ENCODE data around the gene MTURN.

The MTURN gene

DNA sequence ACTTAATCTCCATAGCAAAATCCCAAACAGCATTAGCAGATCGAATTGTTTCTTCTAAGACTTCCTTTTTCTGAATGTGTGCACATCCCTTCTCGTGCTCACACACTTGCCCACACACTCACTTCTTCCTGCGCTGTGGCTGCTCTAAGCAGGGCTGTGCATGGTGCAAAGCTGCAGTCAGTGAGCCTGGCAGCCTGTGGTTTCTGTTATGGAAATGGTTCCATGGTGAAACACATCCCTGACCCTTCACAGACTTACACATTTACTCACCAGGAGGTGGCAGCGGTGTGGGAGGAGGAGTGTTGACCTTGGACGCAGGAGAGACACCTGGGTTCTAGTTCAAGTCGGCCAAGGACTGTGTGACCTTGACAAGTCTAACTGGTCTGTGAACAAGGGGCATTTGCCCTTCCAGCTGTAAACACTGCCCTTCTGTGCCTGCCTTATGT, 24.9 kb downstream of the MTURN start:
- Histone ChIP-seq H3K27me3 (replicated peaks) (no peaks in the 10 kb centered on the region), H3K4me3 (ENCODE audit: low read depth, low read length) (no peak overlapping the region), H3K36me3 (replicated peaks) (no peaks in the 10 kb centered on the region), H3K27ac (no peak overlapping the region)
- TF ChIP-seq, protein P1, sequence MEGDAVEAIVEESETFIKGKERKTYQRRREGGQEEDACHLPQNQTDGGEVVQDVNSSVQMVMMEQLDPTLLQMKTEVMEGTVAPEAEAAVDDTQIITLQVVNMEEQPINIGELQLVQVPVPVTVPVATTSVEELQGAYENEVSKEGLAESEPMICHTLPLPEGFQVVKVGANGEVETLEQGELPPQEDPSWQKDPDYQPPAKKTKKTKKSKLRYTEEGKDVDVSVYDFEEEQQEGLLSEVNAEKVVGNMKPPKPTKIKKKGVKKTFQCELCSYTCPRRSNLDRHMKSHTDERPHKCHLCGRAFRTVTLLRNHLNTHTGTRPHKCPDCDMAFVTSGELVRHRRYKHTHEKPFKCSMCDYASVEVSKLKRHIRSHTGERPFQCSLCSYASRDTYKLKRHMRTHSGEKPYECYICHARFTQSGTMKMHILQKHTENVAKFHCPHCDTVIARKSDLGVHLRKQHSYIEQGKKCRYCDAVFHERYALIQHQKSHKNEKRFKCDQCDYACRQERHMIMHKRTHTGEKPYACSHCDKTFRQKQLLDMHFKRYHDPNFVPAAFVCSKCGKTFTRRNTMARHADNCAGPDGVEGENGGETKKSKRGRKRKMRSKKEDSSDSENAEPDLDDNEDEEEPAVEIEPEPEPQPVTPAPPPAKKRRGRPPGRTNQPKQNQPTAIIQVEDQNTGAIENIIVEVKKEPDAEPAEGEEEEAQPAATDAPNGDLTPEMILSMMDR (IDR thresholded peaks at IDR 0.05; ENCODE audit: low read depth, low read length, missing control alignments) = peak; percentile 50
- DNase-seq = peak; percentile 7
- in situ Hi-C loops (cut with HindIII; ENCODE audit: low pct_ligation_motif_present, low sequenced_read_pairs) = no loop called here

DNA sequence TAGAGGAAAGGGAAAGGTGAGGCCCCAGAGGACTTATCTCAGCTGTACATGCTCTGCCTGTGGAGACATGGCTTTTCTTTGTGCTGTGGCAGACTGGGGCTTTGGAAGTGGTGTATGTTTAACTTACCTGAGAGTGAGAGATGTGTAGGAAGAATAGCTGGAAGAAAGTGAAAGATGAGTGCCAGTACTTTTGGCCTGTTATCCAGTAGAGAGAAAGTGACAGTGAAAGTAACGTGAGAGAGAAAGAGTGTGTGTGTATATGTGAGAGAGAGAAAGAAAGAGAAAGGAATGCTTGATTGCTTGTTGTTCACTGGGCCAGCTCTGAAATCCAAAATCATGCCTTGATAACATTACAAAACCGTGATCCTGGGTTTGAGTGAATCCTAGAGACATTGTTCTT, 25.5 kb downstream of the MTURN start:
- no peak for DNase-seq
- in situ Hi-C loops (cut with HindIII; ENCODE audit: low pct_ligation_motif_present, low sequenced_read_pairs) = no loop called here
- no peak overlapping the region for H3K4me3 ChIP-seq (ENCODE audit: low read depth, low read length)
- no peak overlapping the region for H3K27ac ChIP-seq
- TF ChIP-seq, protein P1 (IDR thresholded peaks at IDR 0.05; ENCODE audit: low read depth, low read length, missing control alignments) = no peak
- no peaks in the 10 kb centered on the region for H3K36me3 ChIP-seq (replicated peaks)
- no peaks in the 10 kb centered on the region for H3K27me3 ChIP-seq (replicated peaks)

DNA sequence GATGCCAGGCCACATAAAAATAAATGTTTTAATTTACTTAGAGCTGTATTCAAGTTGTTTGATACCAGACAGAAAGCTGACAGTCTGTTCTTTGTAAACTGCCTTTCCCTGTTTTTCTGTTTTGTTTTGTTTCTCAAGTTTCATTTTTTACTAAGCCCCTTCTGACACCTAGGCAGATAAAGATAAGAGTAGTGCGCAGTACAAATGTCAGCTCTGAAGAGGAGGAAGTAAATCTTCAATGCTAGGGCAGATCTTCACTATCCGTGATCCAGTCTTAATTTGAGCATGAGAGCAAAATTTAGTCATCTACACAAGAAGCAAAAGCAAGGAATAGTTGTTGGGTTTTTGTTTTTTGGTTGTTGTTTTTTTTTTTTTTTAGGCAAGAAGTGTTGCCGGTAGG, 27.3 kb downstream of the MTURN start:
- TF ChIP-seq, protein P1 (IDR thresholded peaks at IDR 0.05; ENCODE audit: low read depth, low read length, missing control alignments) = no peak
- Histone ChIP-seq H3K27ac (no peak overlapping the region), H3K27me3 (replicated peaks) (no peaks in the 10 kb centered on the region), H3K36me3 (replicated peaks) (no peaks in the 10 kb centered on the region), H3K4me3 (ENCODE audit: low read depth, low read length) (no peak overlapping the region)
- DNase-seq = no peak
- in situ Hi-C loops (cut with HindIII; ENCODE audit: low pct_ligation_motif_present, low sequenced_read_pairs) = no loop called here

DNA sequence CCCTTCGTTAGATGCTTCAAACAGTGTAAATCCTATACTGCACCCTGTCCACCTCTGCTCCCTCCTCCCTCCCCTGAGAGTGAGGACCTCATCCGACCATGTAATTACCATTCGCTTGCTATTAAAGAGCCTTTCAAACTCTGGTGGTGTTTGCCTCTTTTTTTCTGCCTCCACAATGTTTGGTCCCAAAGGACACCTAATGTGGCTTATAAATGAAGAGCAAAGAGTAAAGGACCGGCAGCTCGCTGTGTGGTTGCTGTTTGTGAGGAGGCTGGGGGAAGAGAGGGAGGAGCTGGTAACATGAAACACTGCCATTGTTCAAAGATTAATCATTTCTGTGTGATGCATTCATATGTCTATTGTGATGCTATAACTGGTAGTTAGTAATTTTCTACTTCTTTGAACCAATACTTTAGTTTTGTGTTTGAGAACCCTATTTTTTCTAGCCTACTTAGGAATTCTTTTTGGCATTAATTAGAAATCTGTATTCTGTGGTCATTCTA, 27.9 kb downstream of the MTURN start:
- H3K36me3 ChIP-seq (replicated peaks) = no peaks in the 10 kb centered on the region
- H3K4me3 ChIP-seq (ENCODE audit: low read depth, low read length) = peak overlapping the region; percentile 15
- DNase-seq = peak; percentile 73
- TF ChIP-seq, protein P1 (IDR thresholded peaks at IDR 0.05; ENCODE audit: low read depth, low read length, missing control alignments) = no peak
- H3K27me3 ChIP-seq (replicated peaks) = no peaks in the 10 kb centered on the region
- H3K27ac ChIP-seq = peak overlapping the region; percentile 79
- in situ Hi-C loops (cut with HindIII; ENCODE audit: low pct_ligation_motif_present, low sequenced_read_pairs) = no loop called here

DNA sequence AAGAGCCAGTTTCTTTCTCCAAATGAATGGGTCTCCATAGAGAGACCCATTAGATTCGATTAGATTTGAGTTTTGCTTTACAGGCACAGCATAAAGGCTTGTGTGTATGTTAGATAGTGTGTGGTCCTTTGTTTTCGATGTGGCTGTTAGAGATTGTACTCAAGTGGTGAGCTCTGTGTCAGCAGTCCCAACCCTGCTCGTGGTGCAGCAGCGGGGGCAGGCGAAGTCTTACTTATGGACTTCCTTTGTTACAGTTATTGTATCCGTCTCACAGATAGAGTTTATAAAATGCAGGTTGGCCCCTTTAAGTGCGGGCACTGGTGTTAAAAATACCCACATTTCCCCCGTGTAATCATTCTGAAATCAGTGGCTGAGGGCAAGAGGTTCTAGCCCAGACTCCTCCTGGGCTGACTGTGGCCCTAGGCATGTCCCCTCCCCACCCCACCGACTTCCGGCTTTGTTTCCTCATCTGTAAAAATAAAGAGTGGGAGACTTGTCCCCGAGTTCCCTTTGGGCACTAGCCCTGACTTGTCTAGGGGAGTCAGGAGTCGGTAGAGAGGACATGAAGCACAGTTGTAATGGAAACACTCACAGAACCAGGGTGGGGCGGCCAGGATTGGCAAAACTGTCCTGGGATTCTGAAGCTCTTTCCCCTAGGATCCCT, 28.6 kb downstream of the MTURN start:
- in situ Hi-C loops (cut with HindIII; ENCODE audit: low pct_ligation_motif_present, low sequenced_read_pairs) = no loop called here
- Histone ChIP-seq H3K36me3 (replicated peaks) (no peaks in the 10 kb centered on the region), H3K27me3 (replicated peaks) (no peaks in the 10 kb centered on the region), H3K27ac (peak overlapping the region; percentile 79), H3K4me3 (ENCODE audit: low read depth, low read length) (no peak overlapping the region)
- TF ChIP-seq, protein P1 (IDR thresholded peaks at IDR 0.05; ENCODE audit: low read depth, low read length, missing control alignments) = no peak
- peak; percentile 45 for DNase-seq

DNA sequence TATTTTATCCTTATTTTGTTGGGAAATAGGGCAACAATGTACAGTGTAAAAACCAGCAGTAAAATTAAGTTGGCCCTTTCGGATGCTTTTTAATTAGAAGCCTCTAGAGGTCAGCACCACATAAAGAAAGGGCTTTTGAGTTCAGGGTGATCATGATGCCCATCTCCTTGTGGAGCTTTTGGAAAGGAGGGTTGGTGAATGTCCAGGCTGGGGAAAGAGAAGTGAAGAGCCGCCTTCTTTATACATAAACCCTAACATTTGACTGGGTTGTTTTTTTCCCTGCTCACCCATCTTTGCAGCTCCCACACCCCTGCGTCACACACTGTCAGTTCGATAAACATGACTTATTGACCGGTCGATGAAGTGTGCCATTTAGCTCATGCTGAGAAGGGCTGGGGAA, 29.8 kb downstream of the MTURN start:
- peak; percentile 48 for DNase-seq
- no peaks in the 10 kb centered on the region for H3K27me3 ChIP-seq (replicated peaks)
- TF ChIP-seq, protein P1 (IDR thresholded peaks at IDR 0.05; ENCODE audit: low read depth, low read length, missing control alignments) = peak; percentile 60
- no peaks in the 10 kb centered on the region for H3K36me3 ChIP-seq (replicated peaks)
- no peak overlapping the region for H3K27ac ChIP-seq
- in situ Hi-C loops (cut with HindIII; ENCODE audit: low pct_ligation_motif_present, low sequenced_read_pairs) = no loop called here
- H3K4me3 ChIP-seq (ENCODE audit: low read depth, low read length) = no peak overlapping the region
